GM12878 (cell line): Measurements from ENCODE around the gene CD96. TPM values are rescaled to one million over a fixed set of nuclear protein-coding genes. Genes with fewer than 3 reads are reported as not detected.

Experiments used
- ATAC-seq: fragments of 200-7000 bp; cut with Tn5 transposase; 3 replicates; pipeline ENCODE4 v1.9.1; 2020; ENCODE audit warnings: mild to moderate bottlenecking, moderate library complexity
- BruUV-seq: library from RNA; stranded (reverse); fragments of 400-500 nt; replicated peaks from 2 replicates; lab custom pipeline; 2021; lab: Mats Ljungman, UMichigan
- CTCF ChIA-PET: fragments of 300-600 bp; sonication (Branson Sonifier 250); formaldehyde crosslinking; extraction: SDS; loops from one replicate; lab custom pipeline; 2021; ENCODE audit warnings: inconsistent platforms; lab: Yijun Ruan, JAX
- POLR2A ChIA-PET: fragments of 350-600 bp; formaldehyde crosslinking; extraction: SDS; loops from one replicate; lab custom pipeline; 2021; ENCODE audit warnings: inconsistent platforms; lab: Charles Lee
- RAD21 ChIA-PET: fragments of 300-600 bp; sonication (Branson Sonifier 250); formaldehyde crosslinking; loops from one replicate; lab custom pipeline; 2023; ENCODE audit warnings: antibody characterized with exemption; ENCODE audit not compliant: unreplicated experiment; lab: Charles Lee
- SMC1A ChIA-PET: fragments of 300-600 bp; sonication (Branson Sonifier 250); formaldehyde crosslinking; loops from one replicate; lab custom pipeline; 2023; ENCODE audit not compliant: unreplicated experiment, uncharacterized antibody; lab: Charles Lee
- DNase-seq: peaks from one replicate; pipeline ENCODE4 v3.0.0-alpha.2; 2011; ENCODE audit warnings: low read depth, low spot score
- FAIRE-seq: peaks from 3 replicates; lab custom pipeline; 2011; peaks lifted over from hg19 to GRCh38; lab: Jason Lieb, UNC
- H2AFZ ChIP-seq: 2 replicates; pipeline ENCODE4 v1.6.0; 2011; ENCODE audit warnings: low read depth, low read length, control low read depth; ENCODE audit not compliant: control insufficient read depth
- H3K27ac ChIP-seq: 2 replicates; pipeline ENCODE4 v1.5.1; 2011; ENCODE audit warnings: control low read depth; ENCODE audit not compliant: control insufficient read depth, insufficient read depth
- H3K27me3 ChIP-seq, 2 experiments: replicated peaks in 1 of 2; 2 replicates each; pipeline versions ENCODE4 v1.6.0 to v1.6.1; 2011; ENCODE audit warnings: low read length in 1 of 2; ENCODE audit not compliant: control insufficient read depth in 2 of 2, insufficient read depth in 2 of 2
- H3K36me3 ChIP-seq, 2 experiments: 2 replicates each; pipeline ENCODE4 v1.5.1; 2011; ENCODE audit warnings: low read length in 1 of 2; ENCODE audit not compliant: control insufficient read depth in 2 of 2, insufficient read depth in 2 of 2
- H3K4me1 ChIP-seq: 2 replicates; pipeline ENCODE4 v1.6.1; 2011; ENCODE audit warnings: mild to moderate bottlenecking, low read length, moderate library complexity, mixed read lengths; ENCODE audit not compliant: control insufficient read depth, insufficient read depth
- H3K4me2 ChIP-seq: 2 replicates; pipeline ENCODE4 v1.6.0; 2011; ENCODE audit warnings: control low read depth; ENCODE audit not compliant: control insufficient read depth, insufficient read depth
- H3K4me3 ChIP-seq: fragments of 200-600 bp; sonication (generic); 2 replicates; pipeline ENCODE4 v1.5.1; 2016
- H3K79me2 ChIP-seq: 2 replicates; pipeline ENCODE4 v1.6.0; 2011; ENCODE audit warnings: low read length; ENCODE audit not compliant: control insufficient read depth, insufficient read depth
- H3K9ac ChIP-seq: 2 replicates; pipeline ENCODE4 v1.8.0; 2011; ENCODE audit warnings: low read length, control low read depth, mixed read lengths; ENCODE audit not compliant: control insufficient read depth, insufficient read depth
- H3K9me3 ChIP-seq: replicated peaks from 3 replicates; pipeline ENCODE4 v1.5.1; 2011; ENCODE audit warnings: mild to moderate bottlenecking, low read length; ENCODE audit not compliant: control insufficient read depth, insufficient read depth
- H4K20me1 ChIP-seq: 2 replicates; pipeline ENCODE4 v1.6.0; 2011; ENCODE audit not compliant: control insufficient read depth, insufficient read depth
- ATF3 ChIP-seq: IDR thresholded peaks from 2 replicates; pipeline ENCODE4 v1.6.1; 2011; ENCODE audit warnings: low read depth, mild to moderate bottlenecking, low read length, moderate library complexity, borderline replicate concordance; ENCODE audit errors: extremely low read depth
- BMI1 ChIP-seq: fragments of 450-650 bp; IDR thresholded peaks from 2 replicates; pipeline ENCODE4 v1.6.1; 2016; ENCODE audit warnings: mild to moderate bottlenecking, moderate library complexity, borderline replicate concordance
- CREB1 ChIP-seq: IDR thresholded peaks from 2 replicates; pipeline ENCODE4 v1.6.1; 2012; ENCODE audit warnings: low read depth, mild to moderate bottlenecking, inconsistent platforms
- RB1 ChIP-seq: fragments of 450-650 bp; formaldehyde crosslinking; IDR thresholded peaks from 2 replicates; pipeline ENCODE4 v1.6.1; 2017; ENCODE audit warnings: mild to moderate bottlenecking, borderline replicate concordance
- SIX5 ChIP-seq: IDR thresholded peaks from 2 replicates; pipeline ENCODE4 v1.6.1; 2011; ENCODE audit warnings: mild to moderate bottlenecking, low read depth, low read length, moderate library complexity; ENCODE audit not compliant: severe bottlenecking
- TCF12 ChIP-seq: IDR thresholded peaks from 2 replicates; pipeline ENCODE4 v1.6.1; 2011; ENCODE audit warnings: low read depth, mild to moderate bottlenecking, low read length
- ZNF687 ChIP-seq: fragments of 450-650 bp; IDR thresholded peaks from 2 replicates; pipeline ENCODE4 v1.6.1; 2017; ENCODE audit warnings: mild to moderate bottlenecking, moderate library complexity
- WGBS: methylation state at CpG from one replicate; pipeline ENCODE4 v1.1.6; 2016; ENCODE audit warnings: low lambda C conversion rate; ENCODE audit not compliant: insufficient replicate concordance, insufficient coverage; ENCODE audit errors: missing lambda C conversion rate; 5-methylcytosine and 5-hydroxymethylcytosine counted together
- in situ Hi-C: fragments of 300-500 bp; cut with MboI; formaldehyde crosslinking; loops from 9 replicates; pipeline ENCODE4 v1.14.3; 2018; ENCODE audit warnings: mixed read lengths
- intact Hi-C: fragments of 100-400 bp; cut with micrococcal nuclease; formaldehyde crosslinking; loops from one replicate; pipeline ENCODE4 v1.14.2; 2022; ENCODE audit not compliant: unreplicated experiment
- polyA plus RNA-seq, 11 experiments: library from polyadenylated mRNA; depleted of rRNA in 4 of 11; unstranded in 6 of 11; stranded (reverse) in 5 of 11; fragments of >200 nt; fragmentation: Nextera tagmentation in 4 of 11; fragmentation: Illumina TruSeq in 1 of 11; extraction: Ambion mirVana in 4 of 11; extraction: Trizol in 1 of 11; gene quantifications; 1 replicate in 1 of 11; 2 replicates in 10 of 11; pipeline versions ENCODE4 v1.2.1 to v1.2.3, GENCODE V29; 2011 to 2016; ENCODE audit warnings: inconsistent platforms in 2 of 11, missing spikeins in 2 of 11, low read depth in 1 of 11
- total RNA-seq, 4 experiments: library from RNA; depleted of rRNA in 3 of 4; stranded (reverse); fragments of >200 nt in 3 of 4; fragmentation: Illumina TruSeq in 1 of 4; extraction: Trizol in 1 of 4; gene quantifications; 2 replicates each; pipeline versions ENCODE4 v1.2.1 to v1.2.3, GENCODE V29; 2013 to 2021

The CD96 gene
- total and polyA plus RNA-seq, 10 of the 15 experiments (the other 5 are each of a cell fraction or from before 2014, with no cell fraction given): 0.13 to 10.1 (median 0.47) TPM

GRCh38 chr3:111648991-111649579 lies 107.1 kb downstream of the CD96 start (continued):
- no peak for TF ChIP-seq ZNF687

- POLR2A ChIA-PET: no interaction called here
- Histone ChIP-seq H3K9me3 (no peaks in the 10 kb centered on the region), H3K27ac (no peak overlapping the region), H4K20me1 (no peaks in the 10 kb centered on the region), H2AFZ (no peak overlapping the region), H3K79me2 (no peaks in the 10 kb centered on the region), H3K4me1 (no peaks in the 10 kb centered on the region), H3K36me3 (no peaks in the 10 kb centered on the region), H3K4me3 (no peak overlapping the region), H3K4me2 (no peak overlapping the region), H3K9ac (no peak overlapping the region), H3K27me3 (0 out of 4 replicates have a peak, but pooled peaks cover 0 to 4% of the 10 kb centered on the region in 2 experiments)
- ATAC-seq: peak; percentile 48
- TF ChIP-seq ATF3: no peak
- TF ChIP-seq SIX5: no peak
- TF ChIP-seq CREB1: no peak
- no peak for TF ChIP-seq TCF12
- TF ChIP-seq BMI1: no peak
- no peak for TF ChIP-seq RB1
- no TSS peak for BruUV-seq
- no peak for FAIRE-seq
- in situ Hi-C loops (no loop called here), intact Hi-C loops (no loop called here)
- SMC1A ChIA-PET: no interaction called here
- CTCF ChIA-PET: no interaction called here
- 21% methylated on average over 4 of the region's 4 CpGs for WGBS
- DNase-seq: no peak
- RAD21 ChIA-PET: no interaction called here
Observed at GRCh38 chr3:111650378-111651275, 108.6 kb downstream of the CD96 start.
